RPMI7951 (cell line): ENCODE data around the gene FMO4. TPM values are rescaled to one million over a fixed set of nuclear protein-coding genes. Genes with fewer than 3 reads are reported as not detected.
A peak's percentile ranks its signal among the peaks of the same experiment; 100 is the strongest.
"Not testable (repeated sequence)": the region's sequence is repeated elsewhere in the genome, so short reads cannot be mapped to it uniquely, and the experiment has no call there.

Experiments
- DNase-seq: peaks from one replicate; pipeline ENCODE4 v3.0.0-alpha.2; 2012; ENCODE audit warnings: low read depth
- total RNA-seq: library from RNA; depleted of rRNA; stranded (reverse); fragments of >200 nt; shearing (Covaris generic); gene quantifications from 2 replicates; pipeline ENCODE4 v1.2.3, GENCODE V29; 2014

FMO4 gene
- total RNA-seq, 1 experiment from 2014 or later: 10.8 TPM

DNA sequence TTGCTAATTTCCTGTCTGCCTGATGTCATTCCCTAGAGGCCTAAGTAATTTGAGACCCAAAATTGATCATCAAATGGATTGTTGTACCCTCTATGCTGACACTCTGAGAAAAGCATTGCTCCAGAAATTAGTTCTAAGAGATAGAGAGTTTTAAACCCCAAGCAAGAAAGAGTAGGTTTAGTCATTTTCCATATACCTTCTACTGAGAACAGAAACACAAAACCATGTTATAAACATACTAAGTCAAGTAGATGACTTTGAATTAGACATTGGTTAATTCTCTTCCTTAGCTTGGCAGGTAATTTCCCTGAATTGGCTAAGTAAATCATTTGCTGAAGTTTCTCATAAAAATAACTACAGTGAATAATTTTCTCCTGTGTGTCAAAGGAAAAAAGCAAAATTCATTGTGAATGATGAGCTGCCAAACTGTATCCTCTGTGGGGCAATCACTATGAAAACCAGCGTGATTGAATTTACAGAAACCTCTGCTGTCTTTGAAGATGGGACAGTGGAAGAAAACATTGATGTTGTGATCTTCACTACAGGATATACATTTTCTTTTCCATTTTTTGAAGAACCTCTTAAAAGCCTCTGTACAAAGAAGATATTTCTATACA, 20.1 kb downstream of the FMO4 start:
- DNase-seq: no peak

GRCh38 chr1:171335964-171336363, 22.0 kb downstream of the FMO4 start:
- DNase-seq: no peak

DNA sequence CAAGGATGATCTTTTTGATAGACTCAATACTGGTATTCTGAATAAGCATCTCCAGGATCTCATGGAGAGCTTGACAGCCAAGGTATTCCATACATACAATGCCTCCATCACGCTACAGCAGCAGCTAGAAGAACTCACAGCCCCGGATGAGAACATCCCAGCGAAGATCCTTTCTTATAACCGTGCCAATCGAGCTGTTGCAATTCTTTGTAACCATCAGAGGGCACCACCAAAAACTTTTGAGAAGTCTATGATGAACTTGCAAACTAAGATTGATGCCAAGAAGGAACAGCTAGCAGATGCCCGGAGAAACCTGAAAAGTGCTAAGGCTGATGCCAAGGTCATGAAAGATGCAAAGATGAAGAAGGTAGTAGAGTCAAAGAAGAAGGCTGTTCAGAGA, 25.4 kb downstream of the FMO4 start:
- DNase-seq: not testable (repeated sequence)

DNA sequence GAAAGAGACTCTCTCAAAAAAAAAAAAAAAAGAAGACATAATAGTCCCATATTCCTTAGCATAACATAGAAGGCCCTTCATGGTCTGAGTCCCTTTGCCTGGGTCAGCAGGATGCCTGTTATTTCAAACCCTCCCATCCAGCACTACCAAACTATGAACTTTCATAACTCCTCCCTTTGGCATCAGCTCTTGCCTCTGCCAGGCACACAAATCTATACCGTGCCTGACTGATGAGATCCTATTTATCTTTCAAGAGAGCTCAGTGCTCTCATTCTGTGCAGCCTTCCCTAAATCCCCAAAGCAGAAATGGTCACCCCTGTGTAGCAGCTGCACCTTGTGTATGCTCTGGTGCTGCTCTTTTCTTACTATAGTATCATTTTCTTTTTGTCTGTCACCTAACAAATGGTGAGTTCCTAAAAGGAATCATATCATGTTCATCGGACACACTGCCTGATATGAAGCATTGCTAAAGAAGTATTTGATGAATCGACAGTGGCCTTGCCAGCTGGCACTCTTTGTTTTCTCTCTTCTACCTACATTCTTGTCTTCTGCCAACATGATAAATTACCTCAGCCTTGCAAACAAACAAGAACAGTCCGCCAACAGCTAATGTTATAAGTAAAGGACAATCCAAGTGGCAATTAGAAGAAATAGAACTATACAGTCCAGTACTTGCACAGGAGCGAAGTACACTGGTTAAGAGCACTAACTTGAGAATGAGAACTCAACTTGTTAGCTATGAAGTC, 29.9 kb downstream of the FMO4 start:
- DNase-seq: no peak

DNA sequence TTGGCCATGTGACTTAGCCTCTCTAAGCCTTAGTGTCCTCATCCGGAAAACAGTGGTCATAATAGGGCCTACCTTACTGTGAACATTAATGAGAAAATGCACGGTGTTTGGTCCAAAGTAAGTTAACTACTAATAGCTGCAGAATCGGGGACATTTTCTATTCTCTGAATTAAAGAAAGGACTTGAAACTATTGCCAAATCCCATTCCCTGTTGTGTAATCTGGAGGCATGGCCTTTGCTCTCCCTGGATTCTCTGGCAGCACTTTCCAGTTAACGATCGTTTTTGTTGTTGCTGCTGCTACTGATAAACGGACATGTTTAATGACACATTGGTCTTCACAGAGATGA, 30.5 kb downstream of the FMO4 start:
- no peak for DNase-seq

DNA sequence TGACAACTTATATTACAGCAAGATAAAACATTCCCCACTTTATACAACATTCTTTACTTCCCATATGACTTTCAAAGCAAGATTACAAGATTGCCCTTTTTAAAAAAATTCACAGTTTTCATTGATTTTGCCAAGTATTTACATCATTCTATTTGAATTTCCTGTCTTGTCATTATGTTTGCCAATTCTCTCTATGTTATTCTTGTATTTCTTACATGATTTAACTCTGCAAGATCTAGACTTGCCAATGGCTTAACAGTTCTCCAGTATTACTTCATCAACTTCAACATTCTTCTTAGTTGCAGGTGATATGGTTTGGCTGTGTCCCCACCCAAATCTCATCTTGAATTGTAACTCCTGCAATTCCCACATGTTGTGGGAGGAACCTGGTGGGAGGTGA, 31.6 kb downstream of the FMO4 start:
- no peak for DNase-seq

DNA sequence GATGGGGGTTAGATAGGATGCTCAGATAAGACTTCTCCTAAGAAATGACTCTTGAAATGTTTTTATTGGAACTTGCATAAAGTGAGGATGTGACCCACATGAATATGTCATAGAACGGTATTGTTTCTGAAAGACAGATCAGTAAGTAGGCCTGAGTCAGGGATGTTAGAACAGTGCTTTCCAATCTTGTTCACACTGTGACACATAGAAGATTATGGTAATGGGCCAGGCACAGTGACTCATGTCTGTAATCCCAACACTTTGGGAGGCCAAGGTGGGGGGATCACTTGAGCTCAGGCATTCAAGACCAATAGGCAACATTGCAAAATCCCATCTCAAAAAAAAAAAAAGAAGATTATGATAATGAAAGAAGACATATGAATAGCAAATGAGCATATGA, 32.9 kb downstream of the FMO4 start:
- DNase-seq: no peak

GRCh38 chr1:171350594-171350993, 36.6 kb downstream of the FMO4 start:
- DNase-seq: no peak

- no peak for DNase-seq
These were observed 38.0 kb downstream of the FMO4 start for GRCh38 chr1:171351961-171352360.

GRCh38 chr1:171352554-171352953, 38.6 kb downstream of the FMO4 start:
- DNase-seq: no peak

GRCh38 chr1:171355727-171356126, 41.7 kb downstream of the FMO4 start:
- peak; percentile 2 for DNase-seq

DNA sequence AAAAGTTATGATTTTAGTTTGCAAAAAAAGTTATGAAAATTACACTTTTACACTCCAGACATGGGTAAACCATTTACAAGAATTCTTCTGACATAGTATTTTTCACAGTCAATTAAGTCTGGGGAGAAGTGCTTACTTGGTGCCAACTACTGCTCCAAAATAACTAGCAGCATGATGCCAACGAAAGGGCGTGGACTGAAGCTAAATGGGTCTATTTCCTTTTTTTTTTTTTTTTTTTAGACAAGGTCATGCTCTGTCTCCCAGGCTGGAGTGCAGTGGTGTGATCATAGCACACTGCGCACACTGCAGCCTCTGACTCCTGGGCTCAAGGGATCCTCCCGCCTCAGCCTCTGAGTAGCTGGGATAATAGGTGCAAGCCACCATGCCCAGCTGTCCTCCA, 43.2 kb downstream of the FMO4 start:
- no peak for DNase-seq

- DNase-seq: not testable (repeated sequence)
These were observed 45.3 kb downstream of the FMO4 start for GRCh38 chr1:171359355-171359648.

DNA sequence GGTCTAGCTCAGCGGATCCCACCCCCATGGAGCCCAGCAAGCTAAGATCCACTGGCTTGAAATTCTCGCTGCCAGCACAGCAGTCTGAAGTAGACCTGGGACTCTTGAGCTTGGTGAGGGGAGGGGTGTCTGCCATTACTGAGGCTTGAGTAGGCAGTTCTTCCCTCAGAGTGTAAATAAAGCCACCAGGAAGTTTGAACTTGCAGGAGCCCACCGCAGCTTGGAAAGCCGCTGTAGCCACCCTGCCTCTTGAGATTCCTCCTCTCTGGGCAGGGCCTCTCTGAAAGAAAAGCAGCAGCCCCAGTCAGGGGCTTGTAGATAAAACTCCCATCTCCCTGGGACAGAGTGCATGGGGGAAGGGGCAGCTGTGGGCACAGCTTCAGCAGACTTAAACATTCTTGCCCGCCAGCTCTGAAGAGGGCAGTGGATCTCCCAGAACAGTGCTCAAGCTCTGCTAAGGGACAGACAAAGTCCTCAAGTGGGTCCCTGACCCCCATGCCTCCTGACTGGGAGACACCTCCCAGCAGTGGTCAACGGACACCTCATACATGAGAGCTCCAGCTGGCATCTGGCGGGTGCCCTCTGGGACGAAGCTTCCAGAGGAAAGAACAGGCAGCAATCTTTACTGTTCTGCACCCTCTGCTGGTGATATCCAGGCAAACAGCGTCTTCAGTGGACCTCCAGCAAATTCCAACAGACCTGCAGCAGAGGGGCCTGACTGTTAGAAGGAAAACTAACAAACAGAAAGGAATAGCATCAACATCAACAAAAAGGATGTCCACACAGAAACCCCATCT, 45.9 kb downstream of the FMO4 start:
- DNase-seq: peak; percentile 32

GRCh38 chr1:171366085-171366484, 52.1 kb downstream of the FMO4 start:
- DNase-seq: no peak

DNA sequence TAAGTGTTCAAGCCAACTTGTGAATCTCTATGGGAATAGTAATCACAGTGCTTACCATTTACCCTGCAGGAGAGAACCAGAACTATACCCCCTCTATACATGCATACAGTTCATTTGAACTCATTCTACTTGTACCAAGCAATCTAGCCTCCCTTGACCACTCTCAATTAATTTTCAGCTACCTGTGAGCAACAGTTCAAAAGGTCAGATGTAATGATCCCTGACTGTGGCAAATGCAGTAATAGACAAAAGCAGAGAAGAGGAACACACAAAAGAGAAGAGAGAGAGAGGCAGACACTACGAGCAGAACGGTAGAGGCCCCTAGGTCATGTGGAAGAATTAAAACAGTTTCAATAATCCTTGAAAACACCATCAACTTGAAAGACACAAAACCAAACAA, 52.8 kb downstream of the FMO4 start:
- DNase-seq: no peak

- DNase-seq: no peak
These were observed 53.5 kb downstream of the FMO4 start for GRCh38 chr1:171367436-171367835.

DNA sequence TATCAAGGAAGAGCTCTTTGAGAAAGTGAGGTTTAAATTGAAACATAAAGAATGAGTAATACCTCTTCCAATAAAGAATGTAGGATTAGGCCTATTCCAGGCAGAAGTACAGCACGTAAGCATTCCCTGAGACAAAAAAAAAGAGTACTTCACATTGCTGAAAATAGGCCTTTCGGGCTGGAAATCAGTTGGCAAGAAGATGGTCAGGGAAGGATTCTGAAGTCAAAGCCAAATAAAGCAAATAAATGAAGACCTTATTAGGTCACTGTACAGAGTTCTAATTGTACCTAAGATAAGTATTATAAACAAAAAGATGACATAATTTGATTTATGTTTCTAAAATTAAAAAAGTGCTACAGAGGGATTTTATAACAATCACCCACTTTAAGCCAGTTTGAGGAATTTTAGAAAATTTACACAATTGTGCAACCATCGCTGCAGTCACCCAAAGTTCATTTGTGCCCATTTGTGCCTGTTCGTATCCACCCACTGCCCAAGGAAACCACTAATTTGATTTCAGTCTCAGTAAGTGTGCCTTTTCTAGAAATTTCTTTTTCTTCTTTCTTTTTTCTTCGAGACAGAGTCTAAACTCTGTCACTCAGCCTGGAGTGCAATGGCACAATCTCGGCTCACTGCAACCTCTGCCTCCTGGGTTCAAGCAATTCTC, 58.6 kb downstream of the FMO4 start:
- DNase-seq: no peak

DNA sequence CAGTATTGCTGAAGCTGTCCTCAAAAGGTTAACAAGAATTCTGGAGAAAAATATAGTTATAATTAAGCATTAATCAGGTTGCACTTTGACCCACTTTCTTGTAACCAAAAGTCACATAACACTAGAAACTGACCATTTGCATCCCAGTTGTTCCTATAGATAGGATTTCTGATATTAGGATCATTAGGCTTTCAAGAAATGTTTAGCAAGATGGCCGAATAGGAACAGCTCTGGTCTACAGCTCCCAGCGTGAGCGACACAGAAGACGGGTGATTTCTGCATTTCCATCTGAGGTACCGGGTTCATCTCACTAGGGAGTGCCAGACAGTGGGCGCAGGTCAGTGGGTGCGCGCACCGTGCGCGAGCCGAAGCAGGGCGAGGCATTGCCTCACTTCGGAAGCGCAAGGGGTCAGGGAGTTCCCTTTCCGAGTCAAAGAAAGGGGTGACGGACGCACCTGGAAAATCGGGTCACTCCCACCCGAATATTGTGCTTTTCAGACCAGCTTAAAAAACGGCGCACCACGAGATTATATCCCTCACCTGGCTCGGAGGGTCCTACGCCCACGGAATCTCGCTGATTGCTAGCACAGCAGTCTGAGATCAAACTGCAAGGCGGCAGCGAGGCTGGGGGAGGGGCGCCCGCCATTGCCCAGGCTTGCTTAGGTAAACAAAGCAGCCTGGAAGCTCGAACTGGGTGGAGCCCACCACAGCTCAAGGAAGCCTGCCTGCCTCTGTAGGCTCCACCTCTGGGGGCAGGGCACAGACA, 59.6 kb downstream of the FMO4 start:
- not testable (repeated sequence) for DNase-seq

GRCh38 chr1:171379846-171380245, 65.9 kb downstream of the FMO4 start:
- DNase-seq: no peak

DNA sequence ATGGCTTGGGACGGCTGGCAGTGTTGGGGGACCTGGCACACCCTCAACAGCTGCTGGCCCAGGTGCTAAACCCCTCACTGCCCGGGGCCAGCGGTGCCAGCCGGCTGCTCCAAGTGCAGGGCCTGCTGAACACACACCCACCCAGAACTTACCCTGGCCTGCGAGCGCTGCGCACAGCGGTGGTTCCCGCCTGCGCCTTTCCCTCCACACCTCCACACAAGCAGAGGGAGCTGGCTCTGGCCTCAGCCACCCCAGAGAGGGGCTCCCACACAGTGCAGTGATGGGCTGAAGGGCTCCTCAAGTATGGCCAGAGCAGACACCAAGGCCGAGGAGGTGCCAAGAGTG, 67.9 kb downstream of the FMO4 start:
- no peak for DNase-seq

DNA sequence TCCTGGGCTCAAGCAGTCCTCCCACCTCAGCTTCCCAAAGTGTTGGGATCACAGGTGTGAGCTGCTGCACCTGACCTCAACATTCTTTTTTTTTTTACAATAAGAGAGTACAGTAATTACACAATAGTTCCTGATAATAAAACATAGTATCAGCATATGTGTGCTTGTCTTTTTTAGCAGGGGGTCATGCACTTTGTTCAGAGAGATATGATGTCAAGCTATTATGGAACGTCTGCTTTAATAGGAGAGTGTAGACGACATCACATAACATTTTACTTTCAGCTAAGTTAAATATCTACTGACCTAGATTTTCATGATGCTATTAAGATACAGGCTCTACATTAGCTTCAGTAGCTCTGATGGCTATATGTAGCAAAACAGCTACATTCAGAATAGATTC, 70.5 kb downstream of the FMO4 start:
- no peak for DNase-seq
